IMR-90 (cell line): ENCODE results near the gene GRM4. TPM values are rescaled to one million over a fixed set of nuclear protein-coding genes. Genes with fewer than 3 reads are reported as not detected.

ENCODE experiments used
- ATAC-seq: fragments of 200-7000 bp; cut with Tn5 transposase; 2 replicates; pipeline ENCODE4 v1.9.1; 2020; ENCODE audit warnings: low read depth, mild to moderate bottlenecking, moderate library complexity
- BruUV-seq: library from RNA; stranded (reverse); fragments of 400-500 nt; replicated peaks from 2 replicates; lab custom pipeline; 2021; lab: Mats Ljungman, UMichigan
- CTCF ChIA-PET: fragments of 300-600 bp; formaldehyde crosslinking; extraction: SDS; loops from one replicate; lab custom pipeline; 2021; ENCODE audit warnings: antibody characterized with exemption; lab: Yijun Ruan, JAX
- POLR2A ChIA-PET: fragments of 300-600 bp; sonication (Branson Sonifier 250); formaldehyde crosslinking; loops from one replicate; lab custom pipeline; 2022; ENCODE audit warnings: antibody characterized with exemption; ENCODE audit not compliant: unreplicated experiment; lab: Charles Lee
- DNase-seq: peaks from one replicate; pipeline ENCODE4 v3.0.0; 2013
- H2AFZ ChIP-seq: replicated peaks from 2 replicates; pipeline ENCODE3; 2013; ENCODE audit warnings: low read length, mild to moderate bottlenecking; ENCODE audit not compliant: poor library complexity
- H2AK5ac ChIP-seq: 2 replicates; pipeline ENCODE4 v1.6.1; 2013; ENCODE audit warnings: low read depth, low read length, inconsistent platforms
- H2AK9ac ChIP-seq: replicated peaks from 2 replicates; pipeline ENCODE3; 2013; ENCODE audit warnings: mild to moderate bottlenecking, low read depth, low read length, moderate library complexity; ENCODE audit not compliant: poor library complexity
- H2BK120ac ChIP-seq: 2 replicates; pipeline ENCODE4 v1.6.1; 2013; ENCODE audit warnings: low read depth, low read length, inconsistent platforms
- H2BK15ac ChIP-seq: 3 replicates; pipeline ENCODE4 v1.6.1; 2013; ENCODE audit warnings: low read depth, low read length, inconsistent platforms
- H2BK20ac ChIP-seq: 2 replicates; pipeline ENCODE4 v1.6.1; 2013; ENCODE audit warnings: low read depth, mild to moderate bottlenecking, inconsistent platforms, low read length, moderate library complexity
- H2BK5ac ChIP-seq: 2 replicates; pipeline ENCODE4 v1.6.1; 2013; ENCODE audit warnings: mild to moderate bottlenecking, low read depth, low read length, inconsistent platforms; ENCODE audit not compliant: poor library complexity, severe bottlenecking
- H3K14ac ChIP-seq: replicated peaks from 2 replicates; pipeline ENCODE4 v1.6.1; 2013; ENCODE audit warnings: low read depth, low read length, inconsistent platforms
- H3K18ac ChIP-seq: 2 replicates; pipeline ENCODE4 v1.6.1; 2013; ENCODE audit warnings: low read depth, low read length, control low read depth
- H3K23ac ChIP-seq: 2 replicates; pipeline ENCODE4 v1.6.1; 2013; ENCODE audit warnings: low read depth, low read length, inconsistent platforms
- H3K27ac ChIP-seq: 2 replicates; pipeline ENCODE4 v1.5.1; 2013; ENCODE audit warnings: mild to moderate bottlenecking, control low read depth, low read length; ENCODE audit not compliant: insufficient read depth
- H3K27me3 ChIP-seq: 2 replicates; pipeline ENCODE4 v1.6.1; 2013; ENCODE audit warnings: low read length; ENCODE audit not compliant: control insufficient read depth, insufficient read depth
- H3K36me3 ChIP-seq: 2 replicates; pipeline ENCODE4 v1.6.1; 2013; ENCODE audit warnings: low read length, mixed read lengths; ENCODE audit not compliant: control insufficient read depth, insufficient read depth
- H3K4ac ChIP-seq: 2 replicates; pipeline ENCODE4 v1.6.1; 2013; ENCODE audit warnings: low read depth, low read length, inconsistent platforms
- H3K4me1 ChIP-seq: 2 replicates; pipeline ENCODE4 v1.6.1; 2013; ENCODE audit warnings: low read length, mixed read lengths; ENCODE audit not compliant: control insufficient read depth, insufficient read depth
- H3K4me2 ChIP-seq: 2 replicates; pipeline ENCODE4 v1.6.1; 2013; ENCODE audit warnings: low read depth, mild to moderate bottlenecking, control low read depth, low read length, moderate library complexity
- H3K4me3 ChIP-seq: 2 replicates; pipeline ENCODE4 v1.5.1; 2013; ENCODE audit warnings: low read depth, mild to moderate bottlenecking, control low read depth, low read length, moderate library complexity; ENCODE audit not compliant: insufficient read depth
- H3K56ac ChIP-seq: 2 replicates; pipeline ENCODE4 v1.6.1; 2013; ENCODE audit warnings: low read length, inconsistent platforms; ENCODE audit not compliant: insufficient read depth; ENCODE audit errors: extremely low read depth
- H3K79me1 ChIP-seq, 2 experiments: 2 replicates each; pipeline ENCODE4 v1.6.1; 2013; ENCODE audit warnings: low read length in 2 of 2, inconsistent platforms in 1 of 2, low read depth in 1 of 2
- H3K9ac ChIP-seq: 2 replicates; pipeline ENCODE4 v1.6.1; 2013; ENCODE audit warnings: low read depth, low read length, control low read depth
- H3K9me1 ChIP-seq: 2 replicates; pipeline ENCODE4 v1.6.1; 2013; ENCODE audit warnings: low read length, inconsistent platforms; ENCODE audit not compliant: insufficient read depth
- H3K9me3 ChIP-seq: 2 replicates; pipeline ENCODE4 v1.6.1; 2013; ENCODE audit warnings: low read length; ENCODE audit not compliant: control insufficient read depth, insufficient read depth
- H4K20me1 ChIP-seq: 2 replicates; pipeline ENCODE4 v1.6.1; 2013; ENCODE audit warnings: low read length, inconsistent platforms; ENCODE audit not compliant: insufficient read depth
- H4K5ac ChIP-seq: 2 replicates; pipeline ENCODE4 v1.6.1; 2013; ENCODE audit warnings: mild to moderate bottlenecking, low read depth, low read length, control low read depth
- H4K8ac ChIP-seq, 2 experiments: 2 replicates each; pipeline ENCODE4 v1.6.1; 2013; ENCODE audit warnings: low read depth in 2 of 2, low read length in 2 of 2, control low read depth in 1 of 2, inconsistent platforms in 1 of 2
- H4K91ac ChIP-seq: 2 replicates; pipeline ENCODE4 v1.6.1; 2013; ENCODE audit warnings: low read depth, low read length, inconsistent platforms; ENCODE audit not compliant: insufficient read depth
- BHLHE40 ChIP-seq: fragments of 150-350 bp; IDR thresholded peaks from 2 replicates; pipeline ENCODE4 v1.6.1; 2016; ENCODE audit warnings: mild to moderate bottlenecking, low read depth, low read length
- CEBPB ChIP-seq: IDR thresholded peaks from 2 replicates; pipeline ENCODE4 v1.6.1; 2012; ENCODE audit warnings: low read depth, low read length, improper control_type of control experiment
- CHD1 ChIP-seq: IDR thresholded peaks from 2 replicates; pipeline ENCODE4 v1.6.1; 2012; ENCODE audit warnings: low read depth, low read length, improper control_type of control experiment
- CTCF ChIP-seq: conservative IDR thresholded peaks from 2 replicates; pipeline ENCODE4 v1.5.1; 2012; ENCODE audit warnings: mild to moderate bottlenecking, low read depth, low read length, improper control_type of control experiment
- ELK1 ChIP-seq: fragments of 150-350 bp; IDR thresholded peaks from 2 replicates; pipeline ENCODE4 v1.6.1; 2016; ENCODE audit warnings: low read depth, mild to moderate bottlenecking, low read length, moderate library complexity, borderline replicate concordance
- FOS ChIP-seq: fragments of 150-350 bp; IDR thresholded peaks from 2 replicates; pipeline ENCODE4 v1.6.1; 2016; ENCODE audit warnings: low read depth, low read length
- MAZ ChIP-seq: IDR thresholded peaks from 2 replicates; pipeline ENCODE4 v1.6.1; 2012; ENCODE audit warnings: low read depth, mild to moderate bottlenecking, low read length, improper control_type of control experiment, moderate library complexity, borderline replicate concordance
- NFE2L2 ChIP-seq: fragments of 150-350 bp; IDR thresholded peaks from 2 replicates; pipeline ENCODE4 v1.6.1; 2016; ENCODE audit warnings: low read depth, mild to moderate bottlenecking, low read length
- RAD21 ChIP-seq: IDR thresholded peaks from 2 replicates; pipeline ENCODE4 v1.6.1; 2012; ENCODE audit warnings: low read length, improper control_type of control experiment
- RCOR1 ChIP-seq: IDR thresholded peaks from 2 replicates; pipeline ENCODE4 v1.6.1; 2012; ENCODE audit warnings: mild to moderate bottlenecking, low read length, improper control_type of control experiment; ENCODE audit not compliant: insufficient replicate concordance
- RFX5 ChIP-seq: IDR thresholded peaks from 2 replicates; pipeline ENCODE4 v1.8.0; 2012; ENCODE audit warnings: low read depth, mild to moderate bottlenecking, low read length, moderate library complexity
- SMC3 ChIP-seq: fragments of 150-350 bp; IDR thresholded peaks from 2 replicates; pipeline ENCODE4 v1.6.1; 2016; ENCODE audit warnings: low read depth, mild to moderate bottlenecking, antibody characterized with exemption, low read length, moderate library complexity
- USF2 ChIP-seq: fragments of 150-350 bp; IDR thresholded peaks from 2 replicates; pipeline ENCODE4 v1.6.1; 2017; ENCODE audit warnings: mild to moderate bottlenecking, antibody characterized with exemption, low read length, low read depth
- WGBS, 2 experiments: methylation state at CpG; one replicate each; pipeline versions ENCODE4 v1.1.5 to v1.1.7; 2013; ENCODE audit warnings: missing lambda C conversion rate in 2 of 2; ENCODE audit not compliant: insufficient read length in 1 of 2; ENCODE audit errors: extremely low coverage in 2 of 2; 5-methylcytosine and 5-hydroxymethylcytosine counted together
- dilution Hi-C: fragments of 300-500 bp; cut with HindIII; formaldehyde crosslinking; loops from one replicate; pipeline ENCODE4 v1.14.3; 2018; ENCODE audit warnings: low sequenced_read_pairs; ENCODE audit not compliant: unreplicated experiment
- in situ Hi-C: fragments of 300-500 bp; cut with MboI; formaldehyde crosslinking; loops from 3 replicates; pipeline ENCODE4 v1.14.3; 2019; ENCODE audit warnings: low sequenced_read_pairs, inconsistent platforms, mixed read lengths
- intact Hi-C: fragments of 100-400 bp; cut with micrococcal nuclease; formaldehyde crosslinking; loops from 2 replicates; pipeline ENCODE4 v1.10.0; 2022
- polyA plus RNA-seq, 3 experiments: library from polyadenylated mRNA; depleted of rRNA; stranded (reverse); fragments of >200 nt; gene quantifications; 2 replicates each; pipeline ENCODE4 v1.2.3, GENCODE V29; 2012; ENCODE audit warnings: low replicate concordance in 1 of 3
- total RNA-seq: library from RNA; depleted of rRNA; stranded (reverse); fragments of >200 nt; gene quantifications from 2 replicates; pipeline ENCODE4 v1.2.3, GENCODE V29; 2012

The GRM4 gene
- total and polyA plus RNA-seq, 2 of the 4 experiments (the other 2 are of a cell fraction): 0.02 TPM; not detected in 1

GRCh38 chr6:34096814-34097213, 49.1 kb downstream of the GRM4 start:
- H3K9me1 ChIP-seq: no peaks in the 10 kb centered on the region
- no peak overlapping the region for H2BK15ac ChIP-seq
- no peak overlapping the region for H3K4me2 ChIP-seq
- H3K14ac ChIP-seq: no peak overlapping the region
- no peak overlapping the region for H2AK5ac ChIP-seq
- TF ChIP-seq ELK1 (no peak), MAZ (no peak), USF2 (no peak), NFE2L2 (no peak), RFX5 (no peak), CHD1 (no peak), FOS (no peak), BHLHE40 (no peak), RAD21 (no peak), CTCF (no peak), CEBPB (no peak), SMC3 (no peak), RCOR1 (no peak)
- H3K18ac ChIP-seq: no peak overlapping the region
- no peak overlapping the region for H4K8ac ChIP-seq
- no peak overlapping the region for H2AK9ac ChIP-seq
- H3K27ac ChIP-seq: no peak overlapping the region
- H2AFZ ChIP-seq: no peak overlapping the region
- peaks cover 64% of the 10 kb centered on the region for H3K27me3 ChIP-seq
- H3K9me3 ChIP-seq: peaks cover 4% of the 10 kb centered on the region; the same call in 1 of the 2 replicates
- H2BK120ac ChIP-seq: no peak overlapping the region
- dilution Hi-C loops: no loop called here
- CTCF ChIA-PET: interaction anchor here (0.7 kb wide), 1 partner anchor 251 kb away, joined by 3 read pairs; no protein-coding TSS in a partner anchor
- BruUV-seq: no TSS peak
- no peaks in the 10 kb centered on the region for H4K20me1 ChIP-seq
- no peak overlapping the region for H3K9ac ChIP-seq
- no peak overlapping the region for H3K23ac ChIP-seq
- POLR2A ChIA-PET: no interaction called here
- H3K36me3 ChIP-seq: no peaks in the 10 kb centered on the region
- DNase-seq (no peak), ATAC-seq (no peak)
- no peak overlapping the region for H4K5ac ChIP-seq
- no peak overlapping the region for H3K4me3 ChIP-seq
- intact Hi-C loops: no loop called here
- H2BK20ac ChIP-seq: no peak overlapping the region
- in situ Hi-C loops: no loop called here
- WGBS, 2 experiments: 20% methylated on average over 1 of the region's 8 CpGs; no CpG with 5 or more reads in 1 of the 2 experiments
- H3K56ac ChIP-seq: no peak overlapping the region
- H3K4ac ChIP-seq: no peak overlapping the region
- H2BK5ac ChIP-seq: no peak overlapping the region
- H3K79me1 ChIP-seq: no peaks in the 10 kb centered on the region
- H4K91ac ChIP-seq: no peak overlapping the region
- H3K4me1 ChIP-seq: no peaks in the 10 kb centered on the region
